ENCODE data around the gene APRT.

APRT gene

DNA sequence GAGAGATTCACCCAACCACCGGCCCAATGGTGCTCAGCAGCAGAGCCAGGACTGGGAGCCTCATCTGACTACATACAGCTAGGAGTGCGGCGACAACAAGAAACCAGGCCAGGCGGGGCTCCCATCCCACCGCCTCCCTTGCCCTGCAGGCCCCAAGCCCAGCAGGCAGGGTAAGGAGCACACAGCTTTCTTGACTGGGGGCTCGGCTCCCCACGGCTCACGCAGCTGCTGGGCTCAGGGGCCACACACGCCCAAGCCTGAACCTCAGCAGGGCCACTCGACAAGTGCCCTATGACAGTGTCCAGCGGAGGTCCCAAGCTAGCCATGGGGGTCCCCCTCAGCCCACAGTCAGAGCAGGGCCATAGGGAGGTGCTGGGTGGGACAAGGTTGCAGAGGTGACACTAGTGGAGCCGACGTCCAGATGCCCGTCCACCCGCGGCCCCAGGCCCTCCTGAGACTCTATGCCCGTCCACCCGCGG, 40.4 kb downstream of the APRT start:
- H3K4me3 ChIP-seq: peak overlapping the region; percentile 3 to 62 (median 40); a peak in 15 of 20 replicates
- no peak for TF ChIP-seq Cebpa-rat (IDR thresholded peaks at IDR 0.05)
- H3K27me3 ChIP-seq: no peaks in the 10 kb centered on the region
- peak overlapping the region; percentile 23 to 85 (median 74); a peak in 19 of 22 replicates for H3K9ac ChIP-seq
- peaks cover 97 to 100% (median 99%) of the 10 kb centered on the region in 10 experiments for H3K4me1 ChIP-seq
- peaks cover 0 to 13% (median 1%) of the 10 kb centered on the region in 11 experiments; a peak in 13 of 22 replicates for H3K36me3 ChIP-seq
- H3K9me3 ChIP-seq (replicated peaks in 1 of 11): no peaks in the 10 kb centered on the region
- H4K20me1 ChIP-seq: peaks cover 94 to 100% (median 100%) of the 10 kb centered on the region in 11 experiments
- peak overlapping the region; percentile 89 to 100 (median 98) for H3K4me2 ChIP-seq
- H3K27ac ChIP-seq: peak overlapping the region in 10 of 11 experiments; percentile 1 to 96 (median 82); a peak in 18 of 22 replicates

DNA sequence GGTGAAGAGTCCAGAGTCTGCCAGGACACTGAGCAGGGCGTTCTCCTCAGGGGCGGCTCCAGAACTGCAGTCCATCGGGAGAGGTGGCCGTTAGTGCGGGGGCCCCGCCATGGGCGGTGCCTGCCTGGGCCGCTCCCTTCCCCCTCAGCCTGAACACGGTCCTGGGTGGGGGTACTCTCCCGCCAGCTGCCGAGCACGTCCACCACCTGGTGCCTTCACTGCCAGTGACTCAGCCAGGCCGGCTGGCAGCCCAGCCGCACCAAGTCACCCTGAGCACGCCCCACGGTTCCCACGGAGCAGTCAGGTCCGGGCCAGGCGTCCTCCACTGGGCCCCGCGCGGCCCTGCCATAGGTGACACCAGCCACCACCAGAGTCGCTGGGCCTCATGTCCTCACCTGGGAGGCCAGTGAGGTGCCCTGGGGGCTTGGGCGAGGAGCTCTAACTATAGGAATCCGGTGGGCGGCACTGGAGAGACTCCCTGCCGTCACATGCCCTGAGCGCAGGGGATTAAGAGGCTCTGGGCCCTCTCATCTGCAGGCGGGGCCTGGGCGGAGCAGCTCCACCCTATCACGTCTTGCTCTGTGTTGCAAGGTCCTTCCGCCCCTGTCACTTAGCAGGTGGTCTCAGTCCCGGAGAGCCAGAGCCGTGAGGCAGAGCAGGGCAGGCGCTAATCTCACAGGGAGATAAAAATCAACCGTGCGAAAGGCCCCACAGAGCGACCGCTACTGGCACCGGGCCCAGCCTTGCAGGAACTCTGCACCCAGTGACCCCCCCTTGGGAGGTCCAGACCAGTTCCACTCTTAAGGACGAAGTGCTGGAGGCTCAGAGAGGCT, 41.1 kb downstream of the APRT start:
- H3K9me3 ChIP-seq (replicated peaks in 1 of 11): no peaks in the 10 kb centered on the region
- peaks cover 96 to 100% (median 100%) of the 10 kb centered on the region in 11 experiments for H4K20me1 ChIP-seq
- peak overlapping the region; percentile 13 to 62 (median 48); a peak in 18 of 20 replicates for H3K4me3 ChIP-seq
- no peaks in the 10 kb centered on the region for H3K27me3 ChIP-seq
- TF ChIP-seq Cebpa-rat (IDR thresholded peaks at IDR 0.05): peak in 7 of 11 experiments; percentile 14 to 92 (median 84); a peak in 8 of 22 replicates
- peak overlapping the region; percentile 29 to 85 (median 74); a peak in 20 of 22 replicates for H3K9ac ChIP-seq
- peaks cover 96 to 100% (median 100%) of the 10 kb centered on the region in 10 experiments for H3K4me1 ChIP-seq
- H3K27ac ChIP-seq: peak overlapping the region in 9 of 11 experiments; percentile 44 to 96 (median 83); a peak in 17 of 22 replicates
- H3K4me2 ChIP-seq: peak overlapping the region; percentile 89 to 100 (median 98)
- peaks cover 0 to 14% (median 6%) of the 10 kb centered on the region in 11 experiments; a peak in 11 of 22 replicates for H3K36me3 ChIP-seq

DNA sequence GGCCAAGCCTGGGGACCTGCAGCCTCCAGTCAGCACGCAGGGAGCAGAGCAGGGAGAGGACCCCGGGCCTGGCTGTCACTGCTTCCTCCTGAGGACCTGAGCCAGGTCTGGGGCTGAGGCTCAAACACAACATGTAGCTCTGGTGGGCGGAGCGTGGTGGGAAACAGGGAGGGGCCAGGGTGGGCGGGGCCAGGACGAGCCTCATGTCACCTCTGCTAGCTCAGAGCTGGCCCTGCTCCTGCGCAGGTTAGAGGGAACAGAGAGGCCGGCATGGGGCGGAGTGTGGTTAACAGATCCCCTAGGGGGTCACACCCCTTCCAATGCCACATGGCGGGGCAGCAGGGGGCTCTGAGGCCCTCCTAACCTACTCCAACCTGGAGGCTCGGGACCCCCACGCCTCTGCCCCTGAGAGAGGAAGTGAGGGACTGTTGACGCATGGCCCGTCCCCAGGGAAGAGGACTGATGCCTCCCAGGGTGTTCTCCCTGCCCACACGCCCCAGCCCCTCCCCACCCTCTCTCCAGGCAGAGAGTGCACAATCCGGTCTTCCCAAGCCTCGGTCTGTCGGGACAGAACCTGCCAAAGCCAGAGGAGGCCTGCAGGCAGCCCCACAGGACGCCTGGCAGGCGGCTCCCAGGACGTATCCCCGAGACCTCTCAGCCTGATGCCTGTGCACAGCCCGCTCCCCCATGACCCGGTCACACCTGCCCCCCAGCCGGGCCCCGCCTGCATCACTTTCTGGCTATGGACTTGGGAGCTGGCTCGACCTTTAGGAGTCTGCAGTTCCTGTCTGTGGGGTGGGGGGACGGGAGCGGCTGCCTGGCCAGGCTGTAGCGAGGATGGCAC, 41.9 kb downstream of the APRT start:
- Histone ChIP-seq H3K4me3 (peak overlapping the region; percentile 13 to 62 (median 48); a peak in 17 of 20 replicates), H3K9me3 (replicated peaks in 1 of 11) (no peaks in the 10 kb centered on the region), H3K27ac (peak overlapping the region in 9 of 11 experiments; percentile 38 to 96 (median 83); a peak in 17 of 22 replicates), H3K9ac (peak overlapping the region; percentile 29 to 85 (median 74); a peak in 20 of 22 replicates), H3K4me1 (peaks cover 89 to 100% (median 99%) of the 10 kb centered on the region in 10 experiments), H4K20me1 (peaks cover 97 to 100% (median 100%) of the 10 kb centered on the region in 11 experiments), H3K4me2 (peak overlapping the region; percentile 89 to 100 (median 98)), H3K27me3 (no peaks in the 10 kb centered on the region), H3K36me3 (peaks cover 0 to 19% (median 7%) of the 10 kb centered on the region in 11 experiments; a peak in 9 of 22 replicates)
- no peak for TF ChIP-seq Cebpa-rat (IDR thresholded peaks at IDR 0.05)

- Histone ChIP-seq H3K27ac (peak overlapping the region in 8 of 11 experiments; percentile 37 to 96 (median 54); a peak in 16 of 22 replicates), H3K4me3 (peak overlapping the region in 5 of 10 experiments; percentile 1 to 35 (median 24); a peak in 6 of 20 replicates), H4K20me1 (peaks cover 97 to 100% (median 100%) of the 10 kb centered on the region in 11 experiments), H3K9ac (peak overlapping the region; percentile 16 to 72 (median 55); a peak in 18 of 22 replicates), H3K9me3 (replicated peaks in 1 of 11) (no peaks in the 10 kb centered on the region), H3K27me3 (no peaks in the 10 kb centered on the region), H3K4me1 (peaks cover 73 to 100% (median 98%) of the 10 kb centered on the region in 10 experiments), H3K4me2 (peak overlapping the region; percentile 89 to 100 (median 98)), H3K36me3 (peaks cover 6 to 32% (median 21%) of the 10 kb centered on the region in 11 experiments; a peak in 20 of 22 replicates)
- no peak for TF ChIP-seq Cebpa-rat (IDR thresholded peaks at IDR 0.05)
These were observed 43.5 kb downstream of the APRT start for GRCh38 chr16:88768071-88768783.

GRCh38 chr16:88767546-88768070, 44.1 kb downstream of the APRT start:
- Histone ChIP-seq H4K20me1 (peaks cover 97 to 100% (median 100%) of the 10 kb centered on the region in 11 experiments), H3K4me1 (peaks cover 71 to 99% (median 98%) of the 10 kb centered on the region in 10 experiments), H3K36me3 (peaks cover 6 to 38% (median 27%) of the 10 kb centered on the region in 11 experiments; a peak in 20 of 22 replicates), H3K9me3 (replicated peaks in 1 of 11) (no peaks in the 10 kb centered on the region), H3K27ac (peak overlapping the region in 8 of 11 experiments; percentile 37 to 96 (median 54); a peak in 16 of 22 replicates), H3K9ac (peak overlapping the region; percentile 16 to 72 (median 55); a peak in 18 of 22 replicates), H3K4me3 (peak overlapping the region in 5 of 10 experiments; percentile 3 to 35 (median 26); a peak in 6 of 20 replicates), H3K4me2 (peak overlapping the region; percentile 89 to 100 (median 98)), H3K27me3 (no peaks in the 10 kb centered on the region)
- TF ChIP-seq Cebpa-rat (IDR thresholded peaks at IDR 0.05): no peak

GRCh38 chr16:88766975-88767374, 44.8 kb downstream of the APRT start:
- Histone ChIP-seq H3K4me1 (peaks cover 71 to 98% (median 97%) of the 10 kb centered on the region in 10 experiments), H3K9ac (peak overlapping the region in 9 of 11 experiments; percentile 45 to 72 (median 57); a peak in 13 of 22 replicates), H3K9me3 (replicated peaks in 1 of 11) (no peaks in the 10 kb centered on the region), H3K27me3 (no peaks in the 10 kb centered on the region), H4K20me1 (peaks cover 97 to 100% (median 100%) of the 10 kb centered on the region in 11 experiments), H3K27ac (peak overlapping the region in 6 of 11 experiments; percentile 9 to 96 (median 54); a peak in 7 of 22 replicates), H3K4me2 (peak overlapping the region; percentile 89 to 100 (median 98)), H3K4me3 (peak overlapping the region in 3 of 10 experiments; percentile 3 to 32 (median 26); a peak in 2 of 20 replicates), H3K36me3 (peaks cover 6 to 44% (median 27%) of the 10 kb centered on the region in 11 experiments; a peak in 20 of 22 replicates)
- no peak for TF ChIP-seq Cebpa-rat (IDR thresholded peaks at IDR 0.05)

GRCh38 chr16:88764913-88765349, 46.8 kb downstream of the APRT start:
- H3K36me3 ChIP-seq: peaks cover 6 to 58% (median 30%) of the 10 kb centered on the region in 11 experiments; a peak in 20 of 22 replicates
- H3K27ac ChIP-seq: no peak overlapping the region
- H3K4me1 ChIP-seq: peaks cover 69 to 97% (median 92%) of the 10 kb centered on the region in 10 experiments
- no peaks in the 10 kb centered on the region for H3K9me3 ChIP-seq (replicated peaks in 1 of 11)
- H3K27me3 ChIP-seq: no peaks in the 10 kb centered on the region
- no peak overlapping the region for H3K9ac ChIP-seq
- TF ChIP-seq Cebpa-rat (IDR thresholded peaks at IDR 0.05): no peak
- peak overlapping the region in 6 of 11 experiments; percentile 17 to 92 (median 30); a peak in 10 of 22 replicates for H3K4me2 ChIP-seq
- no peak overlapping the region for H3K4me3 ChIP-seq
- H4K20me1 ChIP-seq: peaks cover 97 to 100% (median 99%) of the 10 kb centered on the region in 11 experiments
